Measurements from ENCODE around the gene ZIC1.
A peak's percentile ranks its signal among the peaks of the same experiment; 100 is the strongest.

The ZIC1 gene

GRCh38 chr3:147409143-147410115 lies at the start of gene ZIC1:
ZIC1 (plus strand) TSS chr3:147409365; CDS start chr3:147410113, 748 bp downstream.
- DNase-seq (ENCODE audit: low read depth in 3 of 3): no peak

- no peak for DNase-seq (ENCODE audit: low read depth in 3 of 3)
Measured at GRCh38 chr3:147360051-147360439, 49.1 kb upstream of the ZIC1 start.

DNA sequence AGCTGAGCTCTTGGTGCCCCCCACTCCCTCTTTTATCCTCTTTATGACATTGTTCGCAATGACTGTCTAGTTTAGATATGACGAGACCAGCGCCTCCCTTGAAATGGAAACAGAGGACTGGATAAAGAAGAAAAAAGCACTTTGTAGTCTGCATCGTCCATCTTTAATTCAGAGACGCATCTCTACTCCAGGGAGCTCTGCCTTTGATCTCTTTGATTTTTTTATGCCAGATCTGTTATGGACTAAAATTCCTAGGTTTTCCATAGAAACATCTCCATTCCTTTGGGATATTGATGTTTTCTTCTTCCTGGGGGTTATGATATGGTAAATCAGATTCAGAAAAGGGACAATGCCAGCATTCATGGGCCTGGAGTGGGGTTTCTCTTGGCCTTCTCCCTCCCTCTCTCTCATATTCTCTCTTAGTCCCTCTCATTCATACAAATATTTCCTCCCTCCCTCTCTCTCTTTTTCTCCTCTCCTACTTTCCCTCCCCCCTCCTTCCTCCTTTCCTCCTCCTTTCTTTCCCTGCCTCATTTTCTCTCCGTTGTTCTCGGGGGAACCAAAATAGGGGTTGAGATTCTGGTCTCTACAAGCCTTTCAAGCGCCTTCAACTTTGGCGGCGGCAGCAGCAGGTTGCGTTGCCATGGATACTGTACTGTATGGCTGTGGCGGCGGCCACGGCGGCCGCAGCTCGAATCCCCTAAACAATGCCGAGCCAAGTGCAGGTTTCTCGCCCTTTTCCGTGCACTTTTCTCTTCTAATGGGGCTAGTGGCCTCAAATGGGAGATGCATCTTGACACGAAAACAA lies 48.3 kb upstream of the ZIC1 start:
- no peak for DNase-seq (ENCODE audit: low read depth in 3 of 3)

DNA sequence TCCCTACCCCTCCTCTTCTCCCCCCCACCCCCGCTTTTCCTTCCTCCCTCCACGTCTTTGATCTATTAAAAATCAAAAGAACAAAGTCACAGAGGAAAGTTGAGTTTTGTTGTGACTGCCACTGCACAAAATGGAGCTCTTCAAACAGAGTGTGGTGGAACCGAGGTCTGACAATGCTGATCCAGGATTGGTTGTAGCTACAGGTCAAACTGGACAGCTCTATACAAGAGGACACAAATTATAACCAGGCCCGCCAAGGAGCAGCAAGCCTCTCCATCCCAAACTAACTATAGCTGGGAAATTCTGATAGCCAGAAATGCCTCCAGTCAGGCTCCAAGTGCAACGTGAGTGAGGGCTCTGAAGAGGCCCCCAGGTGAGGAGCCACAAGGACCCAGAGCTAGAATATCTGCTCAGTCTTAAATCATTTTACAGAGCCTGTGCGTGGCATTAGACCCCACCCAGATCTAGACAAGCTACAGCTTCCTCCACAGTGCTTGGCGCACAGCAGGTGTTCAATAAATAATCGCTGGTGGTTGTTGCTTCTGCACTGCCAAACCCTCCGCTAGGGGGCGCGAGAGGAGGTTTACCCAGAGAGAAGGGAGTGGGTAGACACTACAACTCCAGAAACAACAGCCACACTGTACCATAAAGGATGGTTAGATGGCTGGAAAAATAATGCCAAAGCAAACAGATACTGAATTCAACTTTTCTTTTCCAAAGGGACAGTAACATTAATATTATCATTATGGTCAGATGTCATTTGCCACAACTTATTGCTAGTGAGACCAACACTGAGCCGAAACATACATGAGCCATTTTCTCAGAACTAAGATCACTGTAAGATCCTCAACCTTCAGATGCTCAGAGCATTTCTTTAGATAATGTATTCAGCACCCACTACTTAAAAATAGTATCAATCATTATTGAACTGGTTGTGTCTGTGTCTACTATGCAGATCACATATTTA lies 47.4 kb upstream of the ZIC1 start:
- DNase-seq (ENCODE audit: low read depth in 3 of 3): peak in 1 of 3 experiments; percentile 18

DNA sequence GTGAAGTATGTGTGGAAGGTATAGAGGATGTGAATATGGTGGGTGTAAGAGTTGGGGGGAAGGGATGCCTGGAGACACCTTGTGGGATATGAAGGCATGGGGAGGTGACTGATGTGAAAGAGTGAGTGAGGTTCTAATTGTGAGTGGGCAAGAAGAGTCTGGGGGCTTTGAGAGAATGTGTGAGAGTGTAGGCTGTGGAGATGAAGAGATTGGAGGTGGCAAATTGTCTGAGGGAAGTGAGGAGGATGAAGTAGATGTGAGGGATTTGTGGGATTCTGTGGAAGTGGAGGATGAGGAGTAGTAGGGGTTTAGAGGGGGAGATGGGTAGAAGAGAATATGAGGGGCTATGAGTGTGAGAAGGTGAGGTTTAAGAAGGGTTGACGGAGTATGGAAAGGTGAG lies 44.4 kb upstream of the ZIC1 start:
- DNase-seq (ENCODE audit: low read depth in 3 of 3): no peak

DNA sequence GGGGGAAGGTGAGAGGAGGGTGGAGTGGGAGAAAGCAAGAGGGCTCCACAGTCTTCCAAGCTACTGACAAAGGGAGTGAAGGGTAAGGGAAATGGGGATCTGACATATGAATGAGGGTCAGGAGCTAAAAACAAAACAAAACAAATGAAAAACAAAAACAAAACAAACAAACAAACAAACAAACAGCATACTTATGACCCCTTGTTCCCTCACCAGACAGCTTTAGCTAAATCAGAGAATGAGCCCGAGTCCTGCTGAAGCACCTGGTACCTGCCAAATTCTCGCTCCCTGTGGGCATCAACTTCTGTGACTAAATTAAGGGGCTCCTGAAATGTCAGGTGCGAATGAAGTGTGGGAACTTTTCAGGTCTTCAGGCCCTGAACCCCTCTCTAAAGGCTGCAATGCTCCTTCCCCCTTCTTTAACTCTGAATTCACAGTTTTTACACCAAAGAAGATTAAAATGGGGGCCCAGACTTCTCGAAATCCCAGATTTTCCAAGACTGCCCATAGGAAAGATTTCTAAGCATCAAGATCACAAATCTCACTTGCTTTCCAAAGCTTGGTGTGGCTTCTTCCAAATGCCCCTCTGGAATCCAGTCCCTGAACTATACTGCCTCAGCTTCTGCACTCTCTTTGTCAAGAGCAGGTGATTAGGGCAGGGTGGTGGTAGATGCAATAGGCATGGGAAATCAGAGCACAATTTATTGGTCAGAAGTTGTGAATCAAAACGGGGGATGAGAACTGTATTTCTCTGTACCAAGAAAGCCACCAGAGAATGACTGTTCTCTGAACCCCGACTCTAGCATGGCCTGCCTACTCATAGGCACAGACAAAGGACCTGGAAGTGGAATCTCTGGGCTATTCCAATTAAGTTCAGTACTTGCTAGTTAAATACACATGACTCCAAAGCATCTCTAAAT lies 43.7 kb upstream of the ZIC1 start:
- no peak for DNase-seq (ENCODE audit: low read depth in 3 of 3)

DNA sequence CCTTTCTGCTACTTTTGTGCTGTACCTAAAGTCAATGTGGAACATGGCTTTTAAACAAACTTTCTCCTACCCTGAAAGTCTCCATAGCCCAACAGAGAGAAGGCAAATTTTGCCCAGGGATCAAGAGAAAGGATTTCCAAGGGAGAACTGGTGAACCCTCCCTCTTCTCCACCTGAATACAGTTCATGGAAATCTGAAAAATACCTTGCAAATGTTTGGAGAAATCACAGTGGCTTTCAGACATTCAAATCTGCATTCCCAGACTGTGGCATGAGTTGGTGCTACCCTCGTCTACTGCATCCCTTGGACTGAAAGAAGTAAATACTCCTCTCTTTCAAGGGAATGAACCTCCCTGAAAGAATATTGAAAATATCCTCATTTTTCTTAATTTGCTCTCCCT lies 41.5 kb upstream of the ZIC1 start:
- DNase-seq (ENCODE audit: low read depth in 3 of 3): no peak

- DNase-seq (ENCODE audit: low read depth in 3 of 3): no peak
Measured at GRCh38 chr3:147368151-147368550, 41.0 kb upstream of the ZIC1 start.

GRCh38 chr3:147368561-147369221 lies 40.5 kb upstream of the ZIC1 start:
- no peak for DNase-seq (ENCODE audit: low read depth in 3 of 3)

GRCh38 chr3:147369231-147369630 lies 39.9 kb upstream of the ZIC1 start:
- no peak for DNase-seq (ENCODE audit: low read depth in 3 of 3)

- DNase-seq (ENCODE audit: low read depth in 3 of 3): no peak
Measured at GRCh38 chr3:147369661-147370123, 39.5 kb upstream of the ZIC1 start.

DNA sequence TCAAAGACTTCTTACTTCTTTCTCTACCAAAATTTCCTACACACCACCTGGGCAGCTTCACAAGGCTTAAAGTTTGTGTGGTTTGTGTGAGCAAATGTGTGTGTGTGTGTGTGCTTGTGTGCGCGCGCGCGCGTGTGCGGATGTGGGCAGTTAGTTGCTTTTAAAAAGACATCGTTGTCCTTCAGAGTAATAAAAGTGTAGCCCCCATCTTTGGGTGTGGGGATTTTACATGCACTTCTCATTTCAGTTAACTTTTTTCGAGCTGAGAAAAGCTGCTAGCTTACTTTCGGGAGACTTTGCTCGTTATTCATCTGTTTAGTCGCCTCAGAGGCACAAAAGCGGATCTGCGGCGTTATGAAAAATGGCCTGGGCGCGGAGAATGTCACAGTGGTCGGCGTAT lies 38.8 kb upstream of the ZIC1 start:
- no peak for DNase-seq (ENCODE audit: low read depth in 3 of 3)

DNA sequence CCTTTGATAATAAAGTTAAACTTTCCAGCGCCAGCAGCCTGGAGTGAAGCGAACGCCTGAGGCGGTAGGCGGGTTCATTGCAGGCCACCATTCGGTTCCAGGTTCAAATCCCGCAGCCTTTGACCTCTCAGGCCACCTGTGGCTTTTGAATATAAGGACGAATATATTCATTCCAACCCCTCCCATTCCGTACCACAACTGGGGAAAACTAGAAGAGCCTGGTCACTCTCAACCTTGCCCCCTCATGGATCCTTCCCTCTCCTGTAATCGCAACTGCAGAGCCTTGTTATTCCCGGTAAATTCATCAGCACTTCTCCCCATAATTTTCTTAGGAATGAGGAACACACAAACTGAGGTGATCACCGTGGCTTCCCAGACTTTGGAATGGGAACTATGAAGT lies 38.0 kb upstream of the ZIC1 start:
- no peak for DNase-seq (ENCODE audit: low read depth in 3 of 3)

GRCh38 chr3:147371771-147372340 lies 37.3 kb upstream of the ZIC1 start:
- no peak for DNase-seq (ENCODE audit: low read depth in 3 of 3)

DNA sequence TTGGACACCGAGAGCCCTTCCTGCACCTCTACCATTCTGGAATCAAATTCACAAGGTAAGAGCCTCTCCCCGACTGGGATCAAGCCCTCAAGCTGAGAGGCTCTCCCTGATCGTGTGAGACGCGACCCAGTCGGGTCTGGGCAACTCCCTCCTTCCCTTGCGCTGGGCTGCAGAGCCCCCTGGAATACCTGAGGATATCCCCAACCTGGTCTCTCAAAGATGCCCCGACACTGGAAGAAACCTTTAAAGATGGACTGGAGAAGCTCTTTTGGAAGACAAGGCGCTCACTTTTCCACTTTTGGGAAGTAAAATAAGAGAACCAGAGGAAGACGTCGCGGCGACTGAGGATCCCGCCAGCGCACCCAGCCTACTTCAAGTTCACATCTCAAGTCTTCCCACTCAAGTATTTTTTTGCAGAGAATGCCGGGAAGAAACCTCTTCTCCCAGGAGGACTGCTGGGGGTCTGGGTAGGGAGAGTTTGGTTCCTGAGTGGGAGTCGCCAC lies 36.6 kb upstream of the ZIC1 start:
- DNase-seq (ENCODE audit: low read depth in 3 of 3): no peak

GRCh38 chr3:147373301-147373700 lies 35.9 kb upstream of the ZIC1 start:
- DNase-seq (ENCODE audit: low read depth in 3 of 3): no peak

DNA sequence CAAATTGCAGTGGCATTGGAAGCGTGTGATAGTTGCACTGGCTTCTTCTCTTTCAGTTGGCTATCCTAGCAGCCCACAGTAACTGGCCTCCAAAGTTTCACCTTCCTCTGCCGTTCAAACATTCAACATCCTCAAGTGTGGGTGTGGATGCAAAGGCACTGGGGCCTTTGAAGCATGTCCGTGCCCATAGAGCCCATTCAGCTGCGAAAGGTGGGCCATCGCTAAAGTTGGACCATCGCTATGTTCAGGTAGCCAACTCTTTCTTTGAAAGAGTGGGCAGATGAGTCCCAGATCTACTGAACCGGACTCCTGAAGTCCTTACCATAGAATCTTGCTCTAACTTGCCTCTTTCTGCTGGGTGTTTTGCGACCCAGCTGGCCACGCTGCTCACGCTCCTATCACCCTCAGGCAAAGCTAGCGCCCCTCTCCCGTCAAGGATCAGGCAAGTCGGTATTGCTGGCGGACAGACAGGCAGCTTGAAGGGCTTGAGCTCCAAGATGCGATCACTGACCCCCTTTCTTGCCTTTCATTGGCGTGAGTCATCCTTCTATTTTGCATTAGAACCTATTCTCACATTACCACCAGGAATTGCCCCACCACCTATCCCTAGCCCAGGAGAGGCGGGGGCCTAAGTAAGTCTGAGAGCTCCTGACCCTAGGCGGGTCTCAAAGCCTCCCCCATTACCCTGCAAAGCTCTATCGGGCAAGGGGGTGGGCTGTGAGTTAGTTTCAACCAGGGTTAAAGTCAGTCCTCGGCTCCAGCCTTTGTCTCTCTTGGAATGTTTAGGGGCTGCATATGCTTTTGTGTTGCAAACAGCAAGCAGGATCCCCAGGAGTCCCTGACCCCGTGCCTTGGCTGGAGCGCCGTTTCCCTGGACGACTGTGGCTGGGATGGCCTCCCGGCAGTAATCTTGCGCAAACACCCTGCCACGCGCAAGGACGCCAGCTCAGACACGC lies 31.5 kb upstream of the ZIC1 start:
- no peak for DNase-seq (ENCODE audit: low read depth in 3 of 3)

DNA sequence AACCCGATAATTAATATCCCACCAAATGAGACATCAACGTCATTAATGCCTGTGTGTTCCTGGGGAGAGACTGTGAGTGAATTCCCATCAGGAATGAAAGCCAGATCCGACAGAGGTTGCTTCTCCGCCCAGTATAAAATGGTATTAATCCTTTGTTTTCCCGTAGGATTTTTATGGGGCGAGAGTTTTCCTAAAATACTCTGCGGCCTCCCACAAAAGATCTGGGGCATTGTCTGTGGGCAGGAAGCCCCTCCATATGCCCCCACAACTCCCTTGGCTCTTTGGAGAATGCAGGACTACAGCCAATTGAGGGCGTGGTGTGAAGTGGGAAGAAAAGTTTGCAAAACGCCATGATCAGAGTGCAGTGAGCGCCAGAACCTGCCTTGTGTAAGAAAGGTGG lies 29.5 kb upstream of the ZIC1 start:
- no peak for DNase-seq (ENCODE audit: low read depth in 3 of 3)

All from stimulated activated CD4-positive, alpha-beta T cell treated with anti-CD3 and anti-CD28 coated beads, TNF-alpha, amount 100 ng/mL, for 24 hours (primary cell).